ENCODE data around the gene KLHL22.
"Not testable (repeated sequence)": the region's sequence is repeated elsewhere in the genome, so short reads cannot be mapped to it uniquely, and the experiment has no call there.

KLHL22 gene

GRCh38 chr22:20499769-20500168, 4.2 kb upstream of the KLHL22 start:
- no peak for DNase-seq

GRCh38 chr22:20498913-20499312, 3.3 kb upstream of the KLHL22 start:
- DNase-seq, result no peak

DNA sequence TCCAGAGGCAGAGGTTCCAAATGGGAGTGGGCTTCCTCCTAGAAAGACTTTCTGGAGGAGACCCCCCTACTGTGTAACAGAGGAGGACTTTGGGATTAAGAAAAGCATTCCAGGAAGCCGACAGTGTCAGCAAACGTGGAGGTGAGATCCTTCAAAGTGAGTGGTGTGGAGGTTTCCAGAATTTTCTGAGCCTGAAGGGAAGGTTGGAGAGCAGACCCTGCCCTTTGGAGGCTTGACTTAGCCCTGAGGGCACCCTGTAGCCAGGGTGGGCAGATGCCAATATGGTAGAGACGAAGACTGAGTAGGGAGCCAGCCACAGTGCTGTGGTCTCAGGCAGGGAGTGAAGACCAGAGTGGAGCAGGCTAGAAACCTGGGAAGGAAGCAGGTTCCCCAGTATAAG, 1.8 kb upstream of the KLHL22 start:
- DNase-seq, result no peak

GRCh38 chr22:20495861-20496681, 476 bp upstream of the KLHL22 start:
- DNase-seq, result peak; percentile 77

GRCh38 chr22:20491346-20491745, 4.2 kb downstream of the KLHL22 start:
- DNase-seq, result no peak

GRCh38 chr22:20490941-20491307, 4.7 kb downstream of the KLHL22 start:
- DNase-seq, result no peak

- no peak for DNase-seq
These were observed 5.2 kb downstream of the KLHL22 start for GRCh38 chr22:20490183-20490940.

- DNase-seq, result no peak
These were observed 6.6 kb downstream of the KLHL22 start for GRCh38 chr22:20488946-20489345.

DNA sequence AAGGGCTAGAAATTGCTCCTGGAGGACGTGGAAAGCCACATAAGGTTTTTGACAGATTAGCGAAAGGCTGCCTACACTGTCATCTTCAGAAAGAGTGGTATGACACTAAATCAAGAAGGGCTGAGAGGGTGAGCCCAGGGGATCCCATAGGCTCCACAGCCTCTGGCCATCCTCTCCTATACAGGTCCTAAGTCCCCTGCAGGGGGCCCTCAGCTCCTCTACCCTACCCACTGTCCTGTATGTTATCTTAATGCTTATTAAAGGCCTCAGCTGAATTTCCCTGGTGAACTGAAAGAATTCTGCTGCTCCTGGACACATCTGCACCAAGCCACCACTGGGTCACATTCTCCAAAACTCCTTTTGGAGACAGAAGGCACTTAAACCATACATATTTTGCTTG, 7.9 kb downstream of the KLHL22 start:
- no peak for DNase-seq

DNA sequence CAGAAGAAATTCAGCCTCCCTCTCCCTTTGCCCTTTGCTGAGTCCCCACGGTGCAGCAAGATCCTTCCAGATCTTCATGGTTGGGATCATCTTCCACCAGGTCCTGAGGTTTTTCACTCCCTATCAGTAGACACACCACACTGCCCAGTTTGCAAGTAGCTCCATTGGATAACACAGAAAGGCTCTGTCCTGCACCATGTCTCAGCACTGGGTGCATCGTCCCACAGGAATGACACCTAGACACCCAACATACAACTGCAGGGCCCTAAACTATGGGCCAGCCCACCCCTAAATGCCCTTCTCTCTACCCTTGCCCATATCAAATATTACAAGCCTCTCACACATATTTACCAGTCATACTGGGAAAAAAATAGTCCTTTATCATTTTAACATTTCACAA, 9.4 kb downstream of the KLHL22 start:
- DNase-seq, result no peak

- no peak for DNase-seq
These were observed 10.5 kb downstream of the KLHL22 start for GRCh38 chr22:20484948-20485683.

GRCh38 chr22:20483771-20484170, 11.8 kb downstream of the KLHL22 start:
- DNase-seq, result no peak

GRCh38 chr22:20483143-20483506, 12.5 kb downstream of the KLHL22 start:
- not testable (repeated sequence) for DNase-seq

DNA sequence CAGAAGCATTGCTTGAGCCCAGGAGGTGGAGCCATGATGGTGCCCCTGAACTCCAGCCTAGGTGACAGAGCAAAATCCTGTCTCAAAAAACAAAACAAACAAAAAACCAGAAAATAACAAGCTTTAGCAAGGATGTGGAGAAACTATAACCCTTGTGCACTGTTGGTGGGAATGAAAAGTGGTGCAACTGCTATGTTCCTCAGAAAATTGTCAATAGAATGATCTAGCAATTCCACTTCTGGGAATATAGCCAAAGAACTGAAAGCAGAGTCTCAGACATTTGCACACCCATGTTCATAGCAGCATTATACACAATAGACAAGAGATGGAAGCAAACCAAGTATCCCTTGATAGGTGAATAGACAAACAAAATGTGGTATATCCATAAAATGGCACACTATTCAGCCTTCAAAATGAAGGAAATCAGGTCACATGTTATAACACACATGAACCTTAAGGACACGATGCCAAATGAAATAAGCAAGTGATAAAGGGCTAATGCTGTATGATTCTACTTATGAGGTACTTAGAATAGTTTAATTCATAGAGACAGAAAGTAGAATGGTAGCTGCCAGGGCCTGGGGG, 15.9 kb downstream of the KLHL22 start:
- no peak for DNase-seq

- DNase-seq, result not testable (repeated sequence)
These were observed 17.5 kb downstream of the KLHL22 start for GRCh38 chr22:20478059-20478458.

- DNase-seq, result not testable (repeated sequence)
These were observed 20.0 kb downstream of the KLHL22 start for GRCh38 chr22:20475569-20475968.

DNA sequence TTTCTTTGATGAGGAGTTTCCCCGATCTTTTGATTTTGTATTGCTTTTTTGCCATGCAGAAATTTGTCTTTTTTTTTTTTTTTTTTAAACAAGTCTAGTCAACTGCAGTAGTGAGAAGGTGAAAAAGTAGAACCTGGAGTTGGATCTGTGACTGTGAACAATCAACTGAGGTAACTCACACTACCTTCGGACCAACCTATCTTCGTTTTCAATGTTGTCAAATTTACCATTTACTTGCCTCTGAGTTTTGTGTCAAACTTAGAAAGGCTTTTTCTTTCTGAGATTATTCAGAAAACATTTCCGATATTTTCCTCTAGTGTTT, 20.5 kb downstream of the KLHL22 start:
- DNase-seq, result no peak

DNA sequence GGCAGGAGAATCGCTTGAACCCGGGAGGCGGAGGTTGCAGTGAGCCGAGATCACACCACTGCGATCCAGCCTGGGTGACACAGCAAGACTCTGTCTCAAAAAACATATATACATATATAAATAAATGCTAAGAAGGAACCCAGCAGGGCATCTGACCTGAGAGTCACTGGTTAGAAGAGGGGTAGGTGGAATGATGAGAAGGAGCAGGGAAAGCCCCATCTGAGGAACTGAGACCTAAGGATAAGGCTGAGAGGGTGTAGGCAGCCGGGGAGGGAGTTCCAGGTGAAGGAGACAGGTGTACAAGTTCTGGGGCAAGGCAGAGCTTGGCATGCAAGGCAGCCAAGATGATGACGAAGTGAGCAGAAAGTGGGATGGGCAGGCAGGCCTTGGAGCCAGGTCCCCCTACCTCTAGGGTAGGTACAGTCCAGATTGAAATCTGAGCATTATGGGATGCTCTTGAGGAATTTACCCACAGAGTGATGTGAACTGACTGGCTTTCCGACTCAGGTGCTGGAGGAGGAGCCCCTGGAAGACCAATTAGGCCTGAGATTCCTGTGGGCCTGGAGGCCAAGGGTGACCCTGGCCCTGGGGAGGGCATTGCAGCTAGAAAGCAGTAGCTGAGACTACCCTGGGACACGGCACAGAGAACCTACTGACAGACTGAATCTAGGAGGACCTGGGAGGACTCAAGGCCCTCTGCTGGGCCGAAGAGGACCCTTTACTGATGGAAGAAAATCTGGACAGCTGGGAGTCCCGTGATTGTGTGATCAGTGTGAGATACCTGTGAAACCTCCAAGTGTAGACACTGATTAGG, 22.8 kb downstream of the KLHL22 start:
- no peak for DNase-seq

DNA sequence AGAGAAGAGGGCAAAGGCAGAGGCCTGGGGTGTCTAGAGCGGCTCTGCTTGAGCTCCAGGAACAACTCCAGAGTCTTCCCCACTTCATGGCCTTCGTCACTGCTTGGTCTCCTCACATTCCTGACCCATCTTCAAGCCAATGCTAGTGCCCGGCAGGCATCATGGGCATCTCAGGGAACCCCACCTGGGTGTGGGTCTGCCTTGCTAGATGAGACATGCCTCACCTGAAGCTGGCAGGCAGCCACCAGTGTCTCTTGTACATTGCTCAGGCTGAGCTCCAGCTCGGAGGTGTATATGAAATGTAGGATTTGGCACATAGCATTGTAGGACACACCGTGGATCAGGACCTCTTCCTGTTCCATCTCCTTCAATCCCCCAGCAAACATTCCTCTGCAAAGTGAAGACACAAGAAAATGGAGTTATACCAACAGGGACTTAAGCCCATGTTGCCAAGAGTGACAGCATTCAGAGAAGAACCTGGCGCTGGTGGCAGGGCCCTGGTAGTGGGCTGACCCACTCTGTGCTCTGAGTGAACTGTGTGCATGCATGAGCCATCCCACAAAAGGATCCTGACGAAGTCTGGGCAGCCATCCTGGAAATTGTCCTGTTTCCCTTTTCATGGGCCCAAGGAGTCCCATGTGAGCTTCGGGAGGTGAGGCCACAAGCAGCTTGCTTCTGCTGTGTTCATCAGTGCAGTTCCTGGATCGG, 24.3 kb downstream of the KLHL22 start:
- DNase-seq, result no peak

- not testable (repeated sequence) for DNase-seq
These were observed 25.1 kb downstream of the KLHL22 start for GRCh38 chr22:20470525-20470924.

- no peak for DNase-seq
These were observed 26.3 kb downstream of the KLHL22 start for GRCh38 chr22:20469110-20469868.

Measured in MV-4-11 (cell line).